Subcutaneous adipose tissue (tissue), 4 donors: Measurements from ENCODE around the gene OCA2. TPM values are rescaled to one million over a fixed set of nuclear protein-coding genes. Genes with fewer than 3 reads are reported as not detected.

Experiments used
- CTCF ChIP-seq: fragments of 450-650 bp; IDR thresholded peaks from one replicate; pipeline ENCODE4 v1.5.1; 2016; ENCODE audit warnings: low read depth, mild to moderate bottlenecking, control low read depth, antibody characterized with exemption, moderate library complexity
- total RNA-seq, 4 donors: library from RNA; depleted of rRNA; stranded (reverse); fragments of >200 nt; gene quantifications; one replicate each; pipeline ENCODE4 v1.1.0, GENCODE V29; 2016

The OCA2 gene
- total RNA-seq, 4 donors from 2014 or later: 1.1 TPM; not detected in 3

GRCh38 chr15:27934782-27935181 is 164.3 kb downstream of the OCA2 start:
- no peak for TF ChIP-seq CTCF

GRCh38 chr15:27933562-27933961 is 165.6 kb downstream of the OCA2 start:
- TF ChIP-seq CTCF: no peak

GRCh38 chr15:27932600-27932999 is 166.5 kb downstream of the OCA2 start:
- TF ChIP-seq CTCF: no peak

- TF ChIP-seq CTCF: no peak
Measured at GRCh38 chr15:27928386-27928785, 170.7 kb downstream of the OCA2 start.

- TF ChIP-seq CTCF: no peak
Measured at GRCh38 chr15:27912283-27912682, 186.8 kb downstream of the OCA2 start.

GRCh38 chr15:27906802-27907201 is 192.3 kb downstream of the OCA2 start:
- no peak for TF ChIP-seq CTCF

GRCh38 chr15:27903405-27903804 is 195.7 kb downstream of the OCA2 start:
- no peak for TF ChIP-seq CTCF
